ENCODE results near the gene GPATCH8.
A peak's percentile ranks its signal among the peaks of the same experiment; 100 is the strongest.

The GPATCH8 gene

DNA sequence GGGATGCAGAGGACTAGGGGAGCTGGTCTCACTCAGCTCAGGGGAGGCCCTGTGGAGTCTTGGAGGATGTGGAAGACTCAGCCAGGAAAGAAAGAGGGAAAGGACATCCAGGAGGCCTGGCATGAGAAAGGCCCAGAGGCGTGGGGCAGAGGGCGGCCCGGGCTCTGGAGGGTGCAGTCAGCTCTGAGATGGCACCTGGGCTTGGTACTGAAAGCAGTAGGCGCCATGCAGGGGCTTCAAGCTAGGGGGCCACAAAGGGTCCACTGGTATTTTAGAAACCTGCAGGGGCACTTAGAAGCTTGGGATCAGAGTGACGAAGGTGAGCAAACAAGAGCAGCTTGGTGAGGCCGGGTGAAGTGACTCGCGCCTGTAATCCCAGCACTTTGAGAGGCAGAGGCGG is 145.1 kb downstream of the GPATCH8 start:
- TF ChIP-seq, protein P1, sequence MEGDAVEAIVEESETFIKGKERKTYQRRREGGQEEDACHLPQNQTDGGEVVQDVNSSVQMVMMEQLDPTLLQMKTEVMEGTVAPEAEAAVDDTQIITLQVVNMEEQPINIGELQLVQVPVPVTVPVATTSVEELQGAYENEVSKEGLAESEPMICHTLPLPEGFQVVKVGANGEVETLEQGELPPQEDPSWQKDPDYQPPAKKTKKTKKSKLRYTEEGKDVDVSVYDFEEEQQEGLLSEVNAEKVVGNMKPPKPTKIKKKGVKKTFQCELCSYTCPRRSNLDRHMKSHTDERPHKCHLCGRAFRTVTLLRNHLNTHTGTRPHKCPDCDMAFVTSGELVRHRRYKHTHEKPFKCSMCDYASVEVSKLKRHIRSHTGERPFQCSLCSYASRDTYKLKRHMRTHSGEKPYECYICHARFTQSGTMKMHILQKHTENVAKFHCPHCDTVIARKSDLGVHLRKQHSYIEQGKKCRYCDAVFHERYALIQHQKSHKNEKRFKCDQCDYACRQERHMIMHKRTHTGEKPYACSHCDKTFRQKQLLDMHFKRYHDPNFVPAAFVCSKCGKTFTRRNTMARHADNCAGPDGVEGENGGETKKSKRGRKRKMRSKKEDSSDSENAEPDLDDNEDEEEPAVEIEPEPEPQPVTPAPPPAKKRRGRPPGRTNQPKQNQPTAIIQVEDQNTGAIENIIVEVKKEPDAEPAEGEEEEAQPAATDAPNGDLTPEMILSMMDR (IDR thresholded peaks at IDR 0.05; ENCODE audit: low read depth, low read length): no peak
- in situ Hi-C loops (cut with HindIII; ENCODE audit: low sequenced_read_pairs): no loop called here
- no peak overlapping the region for H3K4me3 ChIP-seq (ENCODE audit: low read depth, low read length)
- DNase-seq (ENCODE audit: low read depth, low spot score): no peak

DNA sequence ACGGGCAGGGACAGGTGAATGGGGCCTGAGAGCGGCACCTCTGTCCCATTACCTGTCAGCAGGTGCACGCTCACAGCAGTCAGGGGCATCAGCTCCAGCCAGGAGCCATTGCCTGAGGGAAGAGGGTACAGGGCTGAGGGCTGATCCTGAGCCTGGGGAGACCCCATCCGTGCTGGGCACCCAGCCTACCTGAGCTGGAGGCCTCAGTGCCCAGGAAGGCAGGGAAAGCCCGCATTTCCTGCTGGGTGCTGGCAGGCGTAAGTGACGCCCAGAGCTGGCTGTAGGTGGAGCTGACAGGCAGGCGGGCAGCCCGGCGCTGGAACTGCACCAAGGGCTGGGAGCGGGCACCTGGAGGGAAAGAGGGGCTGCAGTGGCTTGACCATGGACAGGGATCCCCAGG is 147.0 kb downstream of the GPATCH8 start:
- DNase-seq (ENCODE audit: low read depth, low spot score): no peak
- H3K4me3 ChIP-seq (ENCODE audit: low read depth, low read length): no peak overlapping the region
- TF ChIP-seq, protein P1 (IDR thresholded peaks at IDR 0.05; ENCODE audit: low read depth, low read length): no peak
- in situ Hi-C loops (cut with HindIII; ENCODE audit: low sequenced_read_pairs): no loop called here

DNA sequence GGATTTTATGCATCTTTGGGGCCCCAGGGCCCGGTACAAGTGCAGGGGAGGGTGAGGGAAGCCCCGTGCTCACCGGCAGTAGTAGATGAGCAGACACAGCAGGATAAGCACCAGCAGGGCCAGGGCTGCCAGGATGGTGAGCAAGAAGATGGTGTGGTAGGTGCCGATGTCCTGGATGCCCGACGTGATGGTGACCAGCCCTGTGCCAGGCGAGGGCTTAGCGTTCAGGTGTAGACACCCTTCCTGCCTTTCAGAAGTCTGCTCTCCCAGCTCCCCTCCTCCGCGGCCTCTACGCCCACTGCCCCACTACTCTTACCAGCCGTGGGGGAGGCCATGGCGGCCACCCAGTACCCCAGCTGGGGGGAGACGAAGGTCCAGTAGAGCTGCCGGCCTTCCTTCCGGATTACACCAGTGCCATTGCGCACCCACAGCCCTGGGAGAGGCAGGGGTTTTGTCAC is 147.5 kb downstream of the GPATCH8 start:
- no peak for DNase-seq (ENCODE audit: low read depth, low spot score)

DNA sequence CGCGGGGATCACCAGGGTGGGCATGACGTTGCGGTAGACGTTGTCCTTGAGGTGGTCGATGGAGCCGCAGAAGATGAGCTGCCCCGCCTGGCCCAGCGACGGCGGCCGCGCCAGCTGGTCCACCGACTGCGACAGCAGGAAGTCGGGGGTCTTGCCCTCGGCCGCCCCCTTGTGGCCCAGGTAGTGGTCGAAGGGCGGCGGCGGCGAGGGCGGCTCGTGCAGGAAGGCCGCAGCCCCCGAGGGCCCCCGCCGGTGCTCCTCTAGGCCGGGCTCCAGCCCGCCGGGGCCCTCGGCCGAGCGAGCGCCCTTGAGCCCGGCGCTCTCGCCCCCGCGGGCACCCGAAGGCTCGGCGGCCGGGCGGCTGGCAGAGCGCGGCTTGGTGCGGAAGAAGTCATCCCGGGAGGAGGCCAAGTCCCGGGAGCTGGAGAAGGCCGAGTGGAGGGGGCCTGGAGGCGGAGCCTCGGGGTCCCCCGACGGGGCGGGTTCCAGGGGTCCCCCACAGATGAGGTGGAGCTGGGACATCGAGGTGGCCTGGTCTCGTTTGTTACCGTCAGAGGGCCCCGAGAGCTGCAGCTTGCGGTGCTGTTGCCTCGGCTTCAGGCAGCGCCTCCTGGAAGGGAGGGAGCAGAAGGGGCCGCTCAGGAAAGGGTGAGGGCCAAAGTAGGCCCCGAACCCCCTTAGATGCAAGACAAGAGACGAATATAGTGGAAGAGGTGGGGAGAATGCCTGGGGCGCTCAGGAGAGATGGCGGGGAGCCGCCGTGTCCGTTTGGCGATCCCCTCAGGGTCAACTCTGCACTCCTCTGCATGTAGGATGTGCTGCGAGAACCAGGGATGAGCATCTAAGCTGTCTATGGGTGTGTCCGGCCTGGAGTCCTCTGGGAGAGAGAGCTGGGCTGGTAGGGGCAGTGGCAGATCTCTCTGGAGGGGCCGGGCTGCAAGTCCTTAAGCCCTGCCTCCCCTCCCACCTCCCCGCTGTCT is 148.3 kb downstream of the GPATCH8 start:
- in situ Hi-C loops (cut with HindIII; ENCODE audit: low sequenced_read_pairs): no loop called here
- DNase-seq (ENCODE audit: low read depth, low spot score): no peak
- H3K4me3 ChIP-seq (ENCODE audit: low read depth, low read length): no peak overlapping the region
- TF ChIP-seq, protein P1 (IDR thresholded peaks at IDR 0.05; ENCODE audit: low read depth, low read length): peak; percentile 28

More for the DNA sequence above, 147.5 kb downstream of the GPATCH8 start:
- no peak overlapping the region for H3K4me3 ChIP-seq (ENCODE audit: low read depth, low read length)
- TF ChIP-seq, protein P1 (IDR thresholded peaks at IDR 0.05; ENCODE audit: low read depth, low read length): no peak
- in situ Hi-C loops (cut with HindIII; ENCODE audit: low sequenced_read_pairs): no loop called here

DNA sequence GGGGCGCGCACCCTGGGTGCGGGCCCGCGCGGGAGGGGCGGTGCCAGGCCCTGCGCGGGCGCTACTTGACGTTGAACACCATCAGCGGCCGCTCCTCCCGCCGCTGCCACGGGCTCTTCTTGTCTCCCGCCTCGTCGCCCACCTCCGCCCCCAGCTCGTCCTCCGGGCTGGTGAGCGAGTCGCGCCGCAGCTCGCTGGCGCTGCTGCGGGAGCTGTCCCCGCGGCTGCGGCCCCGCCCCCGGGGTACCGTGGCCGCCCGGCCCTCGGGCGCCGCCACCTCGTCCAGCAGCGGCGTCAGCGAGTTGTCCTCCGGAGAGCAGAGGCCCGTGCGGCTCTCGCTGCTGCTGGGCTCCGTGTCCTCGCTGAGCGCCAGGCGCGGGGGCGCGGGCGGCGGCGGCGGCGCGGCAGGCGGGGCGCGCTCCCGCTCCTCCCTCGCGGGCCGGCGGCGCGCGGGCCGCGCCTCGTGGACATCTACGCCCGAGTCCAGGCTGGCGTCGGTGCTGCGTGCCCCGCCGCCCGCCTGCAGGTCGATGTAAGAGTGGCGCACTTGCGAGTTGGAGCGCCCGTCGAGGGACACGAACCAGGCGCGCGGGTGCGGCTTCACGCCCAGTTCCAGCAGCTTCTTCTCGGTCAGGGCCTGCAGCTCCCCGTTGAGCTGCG is 149.4 kb downstream of the GPATCH8 start:
- in situ Hi-C loops (cut with HindIII; ENCODE audit: low sequenced_read_pairs): no loop called here
- DNase-seq (ENCODE audit: low read depth, low spot score): no peak
- TF ChIP-seq, protein P1 (IDR thresholded peaks at IDR 0.05; ENCODE audit: low read depth, low read length): no peak
- H3K4me3 ChIP-seq (ENCODE audit: low read depth, low read length): no peak overlapping the region

DNA sequence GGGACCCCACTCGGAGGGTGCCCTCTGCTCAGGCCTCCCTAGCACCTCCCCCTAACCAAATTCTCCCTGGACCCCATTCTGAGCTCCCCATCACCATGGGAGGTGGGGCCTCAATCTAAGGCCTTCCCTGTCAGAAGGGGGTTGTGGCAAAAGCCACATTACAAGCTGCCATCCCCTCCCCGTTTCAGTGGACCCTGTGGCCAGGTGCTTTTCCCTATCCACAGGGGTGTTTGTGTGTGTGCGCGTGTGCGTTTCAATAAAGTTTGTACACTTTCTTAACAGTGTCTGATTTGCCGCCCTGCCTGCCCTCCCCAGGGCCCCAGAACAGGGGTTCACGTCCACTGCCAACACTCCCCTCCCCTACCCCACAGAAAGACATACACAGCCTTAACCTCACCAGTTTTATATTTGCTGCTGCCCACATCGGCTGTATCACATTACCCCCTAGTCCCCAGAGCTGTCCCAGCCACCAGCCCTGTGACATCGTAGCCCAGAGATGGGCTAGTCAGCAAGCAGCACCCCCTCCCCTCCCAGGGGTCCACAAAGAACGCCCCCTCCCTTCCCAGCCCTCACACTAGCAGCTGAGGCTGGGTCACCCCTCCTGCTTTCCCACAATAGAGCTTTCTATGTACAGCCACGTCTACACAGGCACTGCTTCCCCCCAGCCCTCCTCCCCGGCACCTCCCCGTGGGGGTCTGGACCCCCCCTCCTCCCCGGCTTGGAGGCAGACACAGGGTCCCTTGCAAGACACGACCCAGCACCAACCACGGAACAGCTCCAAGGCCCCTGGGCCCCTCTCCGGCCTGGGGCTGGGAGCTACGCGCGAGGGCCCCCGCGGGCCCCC is 150.2 kb downstream of the GPATCH8 start:
- in situ Hi-C loops (cut with HindIII; ENCODE audit: low sequenced_read_pairs): no loop called here
- no peak overlapping the region for H3K4me3 ChIP-seq (ENCODE audit: low read depth, low read length)
- no peak for DNase-seq (ENCODE audit: low read depth, low spot score)
- TF ChIP-seq, protein P1 (IDR thresholded peaks at IDR 0.05; ENCODE audit: low read depth, low read length): no peak
